Muscle of back (tissue), 11 donors: ENCODE data around the gene SLC35A2. TPM values are rescaled to one million over a fixed set of nuclear protein-coding genes. Genes with fewer than 3 reads are reported as not detected.
"Not testable (repeated sequence)": the region's sequence is repeated elsewhere in the genome, so short reads cannot be mapped to it uniquely, and the experiment has no call there.

Experiments used
- DNase-seq, 3 donors: peaks; one replicate each; pipeline versions ENCODE4 v3.0.0 to v3.0.0-alpha.2; 2013
- polyA plus RNA-seq, 10 donors: library from polyadenylated mRNA; unstranded; fragments of 120-200 nt; gene quantifications; one replicate each; pipeline ENCODE4 v1.2.1, GENCODE V29; 2013; ENCODE audit not compliant: insufficient read length in 10 of 10

The SLC35A2 gene
- polyA plus RNA-seq, 10 donors: 12.9 to 20.8 (median 16.2) TPM

DNA sequence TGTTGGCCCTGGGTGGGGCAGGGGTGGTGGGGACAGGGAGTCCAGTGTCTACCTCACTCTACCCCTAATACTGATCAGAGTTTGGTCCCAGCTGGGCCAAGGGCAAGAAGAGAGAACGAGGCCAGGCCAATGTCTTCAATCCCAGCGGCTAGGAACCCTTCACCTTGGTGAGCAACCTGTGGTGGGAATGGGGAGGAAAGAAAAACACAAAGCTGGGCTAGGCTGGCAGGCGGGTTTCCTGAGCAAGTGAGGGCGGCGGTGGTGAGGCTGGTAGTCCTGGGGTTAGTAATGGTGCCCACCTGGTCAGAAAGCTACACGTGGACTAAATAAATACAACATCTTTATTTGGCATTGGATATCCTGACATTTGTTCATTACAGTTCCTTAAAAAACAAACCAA, 8.2 kb downstream of the SLC35A2 start:
- no peak for DNase-seq

- DNase-seq: no peak
Observed at GRCh38 chrX:48902776-48903175, 8.7 kb downstream of the SLC35A2 start.

- DNase-seq: no peak
Observed at GRCh38 chrX:48902135-48902534, 9.3 kb downstream of the SLC35A2 start.

DNA sequence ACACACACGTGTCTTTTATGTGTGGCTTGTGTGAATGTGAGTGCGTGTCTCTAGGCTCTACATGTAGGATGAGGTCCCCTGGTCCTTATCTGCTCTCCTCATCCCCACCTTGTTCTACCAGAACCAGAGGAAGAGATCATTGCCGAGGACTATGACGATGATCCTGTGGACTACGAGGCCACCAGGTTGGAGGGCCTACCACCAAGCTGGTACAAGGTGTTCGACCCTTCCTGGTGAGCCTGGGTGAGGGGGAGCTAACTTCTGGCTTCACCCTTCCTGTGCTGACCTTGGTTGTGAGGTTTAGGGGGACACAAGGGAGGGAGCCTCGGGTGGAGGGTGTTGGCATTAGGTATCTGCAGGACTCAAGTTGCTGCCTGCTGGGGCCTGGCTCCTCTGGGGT, 10.4 kb downstream of the SLC35A2 start:
- no peak for DNase-seq

GRCh38 chrX:48899078-48899410, 12.4 kb downstream of the SLC35A2 start:
- DNase-seq: no peak

DNA sequence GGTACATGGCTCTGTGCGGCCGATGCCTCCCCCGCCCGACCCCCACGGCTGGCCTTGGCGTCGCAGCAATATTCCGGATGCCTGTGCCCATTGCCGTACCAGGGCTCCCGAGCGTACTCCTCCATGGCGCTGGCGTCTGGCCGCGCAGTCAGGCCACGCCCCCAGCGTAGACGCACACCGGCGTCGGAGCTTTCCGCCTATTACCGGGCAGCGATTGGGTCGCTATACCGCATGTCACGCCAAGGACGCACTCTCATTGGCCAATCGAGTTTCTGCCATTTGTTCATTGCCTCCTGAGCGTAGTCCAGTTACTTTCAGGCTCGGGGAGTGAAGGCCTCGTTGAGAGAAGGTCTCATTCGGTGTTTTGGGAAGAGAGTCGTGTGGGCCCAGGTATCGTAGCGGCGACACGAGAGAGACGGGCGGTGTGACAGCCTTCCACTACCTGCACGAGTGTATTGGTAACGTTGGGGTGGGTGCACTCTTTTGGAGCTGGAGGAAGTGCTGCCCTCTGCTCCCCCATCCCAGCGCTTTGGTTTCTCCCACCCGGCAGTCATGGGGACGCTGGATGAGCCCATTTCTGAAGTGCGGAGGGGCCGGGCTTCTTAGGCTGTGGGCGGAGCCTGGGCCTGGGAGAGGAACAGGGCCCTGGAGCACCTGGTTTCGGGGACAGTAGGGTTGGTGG, 13.7 kb downstream of the SLC35A2 start, which contains the start of the genes PQBP1 and TIMM17B:
Gene PQBP1 (plus strand): TSS at position 306 of the 682 bp plus-strand sequence. CDS start 580 bp downstream, outside the sequence.
Gene TIMM17B (minus strand): TSS at position 144 of the 682 bp plus-strand sequence. CDS start 19 bp downstream, at position 125.
- DNase-seq: peak; percentile 93 to 97 (median 95)

- DNase-seq: peak; percentile 55 to 82 (median 72)
Observed at GRCh38 chrX:48897157-48897624, 14.3 kb downstream of the SLC35A2 start.

DNA sequence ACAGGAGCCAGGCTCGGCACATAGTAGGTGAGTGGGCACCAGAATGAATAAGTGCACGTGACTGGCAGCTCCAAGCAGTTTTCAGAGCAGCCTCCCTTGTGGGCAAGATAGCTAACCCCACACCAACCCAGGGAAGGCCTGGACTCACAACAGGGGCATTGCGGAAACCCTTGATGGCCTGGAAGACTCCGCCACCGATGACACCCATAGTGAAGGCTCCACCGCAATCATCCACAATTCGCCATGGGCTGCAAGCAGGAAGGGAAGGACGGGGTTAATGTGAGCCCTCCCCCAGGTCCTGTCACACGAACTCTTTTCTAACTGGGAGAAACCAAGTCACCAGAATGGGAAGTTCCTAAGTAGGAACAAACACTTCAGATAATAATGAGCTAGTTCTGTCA, 14.8 kb downstream of the SLC35A2 start:
- no peak for DNase-seq

GRCh38 chrX:48894891-48895290, 16.6 kb downstream of the SLC35A2 start:
- DNase-seq: no peak

GRCh38 chrX:48893556-48894348, 17.7 kb downstream of the SLC35A2 start:
- DNase-seq: no peak

DNA sequence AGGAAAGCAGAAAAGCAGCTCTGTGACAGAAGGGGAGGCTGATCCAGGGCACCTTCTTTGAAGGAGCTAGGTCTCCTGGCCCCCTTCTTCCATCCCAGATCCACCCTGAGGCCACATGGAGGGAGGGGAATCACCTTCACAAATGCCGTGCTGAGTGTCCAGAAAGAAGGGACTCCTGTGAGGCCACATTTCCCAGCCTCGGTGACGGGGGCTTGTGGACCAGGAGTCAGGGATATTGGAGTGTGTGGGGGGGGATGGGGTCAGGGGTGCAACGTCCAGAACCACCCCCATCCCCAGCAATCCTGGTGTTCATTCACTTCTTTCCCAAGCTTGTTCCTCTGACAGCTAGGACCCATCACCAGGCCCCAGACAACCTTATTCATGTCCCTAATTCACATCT, 18.6 kb downstream of the SLC35A2 start:
- DNase-seq: no peak

GRCh38 chrX:48891402-48892288, 19.8 kb downstream of the SLC35A2 start:
- DNase-seq: peak; percentile 66 to 91 (median 75)

DNA sequence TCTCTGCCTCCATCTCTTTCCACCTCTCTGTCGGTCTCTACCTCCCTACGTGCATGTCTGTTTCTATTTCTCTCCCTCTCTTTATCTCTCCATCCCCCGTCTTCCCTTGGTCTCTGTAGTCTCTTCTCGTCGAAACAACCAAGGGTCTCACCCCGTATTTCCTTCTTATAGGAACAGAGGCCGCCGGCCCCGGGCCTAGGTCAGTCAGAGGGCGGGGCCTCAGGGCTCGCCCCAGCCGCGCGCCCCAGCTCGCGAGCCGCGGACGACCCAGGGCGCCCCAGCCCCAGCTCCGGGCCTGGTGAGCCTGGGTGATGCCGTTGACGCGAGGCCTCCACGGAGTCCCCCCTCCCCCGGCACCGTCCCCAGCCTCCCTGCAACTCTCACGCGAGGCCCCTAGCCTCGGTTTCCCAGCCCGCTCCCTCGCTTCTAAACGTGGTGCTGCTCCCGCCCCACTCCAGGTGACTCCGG, 20.5 kb downstream of the SLC35A2 start:
- peak in 1 of 3 donors; percentile 13 for DNase-seq

DNA sequence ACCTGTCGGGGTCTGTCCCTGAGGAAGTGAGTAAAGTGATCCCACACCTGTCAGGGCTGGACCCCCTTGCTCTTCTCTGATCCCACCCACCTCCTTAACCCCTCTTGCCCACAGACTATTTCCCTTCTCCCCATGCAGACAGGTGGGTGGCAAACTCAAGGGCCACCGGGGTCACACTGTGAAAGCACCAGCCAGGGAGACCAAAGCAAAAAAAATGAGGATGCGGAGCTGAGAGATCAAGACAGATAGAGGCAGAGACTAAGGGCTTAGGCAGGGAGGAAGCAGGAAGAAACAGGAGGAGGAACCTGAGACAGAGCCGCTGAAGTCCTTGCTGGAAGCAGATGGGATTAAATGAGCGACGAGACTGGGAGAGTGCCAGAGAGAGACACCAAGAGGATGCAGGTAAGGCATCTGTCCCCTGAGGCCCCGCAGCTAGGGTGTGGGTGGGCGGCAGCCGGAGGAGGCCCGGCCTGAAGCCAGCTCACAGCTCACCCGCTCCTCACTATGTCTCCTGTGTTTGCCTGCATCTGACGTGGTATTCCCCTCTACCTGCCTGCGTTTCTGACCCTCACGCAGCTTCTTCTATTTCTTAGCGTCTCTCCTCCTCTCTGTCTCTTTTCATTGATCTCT, 21.0 kb downstream of the SLC35A2 start:
- DNase-seq: no peak

- DNase-seq: not testable (repeated sequence)
Observed at GRCh38 chrX:48886586-48886985, 24.9 kb downstream of the SLC35A2 start.

DNA sequence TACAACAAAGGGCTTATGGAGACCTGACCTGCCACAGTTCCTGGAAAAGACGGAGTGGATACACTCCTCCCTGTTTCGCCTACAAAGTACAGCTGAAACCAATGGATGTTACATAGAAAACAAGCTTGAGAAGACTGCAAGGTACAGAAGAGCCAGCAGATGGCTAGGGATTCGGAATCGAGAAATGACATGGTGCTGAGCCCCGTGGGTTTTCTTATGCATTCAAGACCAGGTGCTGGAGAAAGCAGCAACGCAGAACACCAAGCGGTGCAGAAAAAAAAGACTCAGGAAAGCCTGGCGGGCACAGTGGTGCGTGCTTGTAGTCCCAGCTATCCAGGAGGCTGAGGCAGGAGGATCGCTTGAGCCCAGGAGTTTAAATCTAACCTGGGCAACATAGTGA, 27.7 kb downstream of the SLC35A2 start:
- no peak for DNase-seq

GRCh38 chrX:48876944-48877343, 34.5 kb downstream of the SLC35A2 start:
- DNase-seq: not testable (repeated sequence)

DNA sequence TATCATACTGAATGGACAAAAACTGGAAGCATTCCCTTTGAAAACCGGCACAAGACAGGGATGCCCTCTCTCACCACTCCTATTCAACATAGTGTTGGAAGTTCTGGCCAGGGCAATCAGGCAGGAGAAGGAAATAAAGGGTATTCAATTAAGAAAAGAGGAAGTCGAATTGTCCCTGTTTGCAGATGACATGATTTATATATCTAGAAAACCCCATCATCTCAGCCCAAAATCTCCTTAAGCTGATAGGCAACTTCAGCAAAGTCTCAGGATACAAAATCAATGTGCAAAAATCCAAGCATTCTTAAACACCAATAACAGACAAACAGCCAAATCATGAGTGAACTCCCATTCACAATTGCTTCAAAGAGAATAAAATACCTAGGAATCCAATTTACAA, 39.4 kb downstream of the SLC35A2 start:
- DNase-seq: not testable (repeated sequence)

GRCh38 chrX:48864210-48864609, 47.2 kb downstream of the SLC35A2 start:
- DNase-seq: peak in 1 of 3 donors; percentile 4

DNA sequence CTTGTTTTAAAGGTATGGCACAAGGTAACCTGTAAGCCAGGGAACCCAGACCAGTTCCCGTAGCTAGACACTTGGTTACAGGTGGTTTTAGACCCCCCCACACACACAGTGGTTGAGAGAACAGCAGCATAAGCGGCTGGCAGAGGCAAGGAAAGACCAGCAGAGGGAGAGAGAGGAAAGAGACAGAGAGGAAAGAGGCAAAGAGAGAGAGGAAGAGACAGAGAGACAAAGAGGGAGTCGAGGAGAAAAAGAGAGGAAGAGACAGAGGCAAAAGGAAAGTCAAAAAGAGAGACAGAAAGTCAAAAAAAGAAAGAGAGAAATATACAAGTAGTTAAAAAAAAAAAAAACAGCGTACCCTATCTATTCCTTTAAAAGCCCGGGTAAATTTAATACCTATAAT, 56.5 kb downstream of the SLC35A2 start:
- no peak for DNase-seq

DNA sequence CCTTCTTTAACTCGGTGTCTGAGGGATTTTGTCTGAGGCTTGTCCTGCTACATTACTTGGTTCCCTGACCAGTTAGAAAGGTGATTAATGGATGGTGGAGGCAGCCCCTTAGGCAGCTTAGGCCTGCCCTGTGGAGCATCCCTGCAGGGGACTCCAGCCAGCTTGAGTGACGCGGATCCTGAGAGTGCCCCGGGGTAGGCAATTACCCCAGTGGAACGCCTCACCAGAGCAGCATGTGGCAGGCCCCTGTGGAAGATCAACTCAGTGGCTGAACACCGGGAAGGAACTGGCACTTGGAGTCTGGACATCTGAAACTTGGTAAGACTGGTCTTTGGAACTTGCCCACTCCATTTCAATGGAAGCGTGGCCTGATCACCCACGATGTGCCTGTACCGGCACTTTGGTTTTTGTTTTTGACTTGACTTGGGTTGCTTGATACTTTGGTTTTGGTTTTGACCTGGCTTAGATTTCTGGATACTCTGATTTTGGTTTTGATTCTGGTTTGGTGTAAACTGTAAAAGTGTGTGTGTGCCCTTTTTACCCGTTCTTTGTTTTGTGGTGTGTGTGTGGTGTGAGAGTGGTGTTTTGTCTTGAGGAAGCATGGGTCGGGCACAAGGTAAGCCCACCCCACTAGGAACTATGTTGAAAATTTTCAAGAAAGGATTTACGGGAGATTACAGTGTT, 57.2 kb downstream of the SLC35A2 start:
- DNase-seq: not testable (repeated sequence)
